ENCODE results near the gene LMF1.

DNA sequence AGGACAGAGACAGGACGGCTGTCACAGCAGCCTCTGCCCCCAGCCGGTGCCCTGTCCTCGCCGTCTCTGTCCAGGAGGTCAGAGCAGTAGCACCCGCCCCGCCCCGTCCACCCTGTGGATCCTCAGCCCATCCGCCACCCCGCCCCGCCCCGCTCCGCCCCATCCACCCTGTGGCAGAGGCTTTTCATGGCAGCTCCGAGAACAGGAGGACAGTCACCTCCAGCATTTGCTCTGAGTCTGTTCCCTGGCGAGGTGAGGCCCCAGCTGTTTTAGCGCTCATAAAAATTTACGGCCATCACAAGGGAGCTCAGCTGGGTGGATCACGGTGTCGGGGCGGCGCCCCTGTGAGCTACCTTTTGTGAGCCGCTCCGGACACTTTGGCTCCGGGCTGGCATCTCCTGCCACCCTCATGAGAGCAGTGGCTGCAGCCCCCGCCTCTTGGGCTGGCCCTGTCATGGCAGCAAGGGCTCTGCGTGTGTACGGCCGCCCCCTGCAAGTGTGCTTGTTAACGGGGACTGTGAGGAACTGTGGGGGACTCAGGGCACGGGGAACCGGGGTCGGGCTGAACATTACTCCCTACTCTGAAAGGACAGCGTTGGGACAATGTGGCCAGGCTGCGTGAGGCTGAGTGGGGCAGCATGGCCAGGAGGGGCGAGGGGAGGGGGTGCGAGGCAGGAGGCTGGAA, 138.0 kb downstream of the LMF1 start:
- TF ChIP-seq, protein P1, sequence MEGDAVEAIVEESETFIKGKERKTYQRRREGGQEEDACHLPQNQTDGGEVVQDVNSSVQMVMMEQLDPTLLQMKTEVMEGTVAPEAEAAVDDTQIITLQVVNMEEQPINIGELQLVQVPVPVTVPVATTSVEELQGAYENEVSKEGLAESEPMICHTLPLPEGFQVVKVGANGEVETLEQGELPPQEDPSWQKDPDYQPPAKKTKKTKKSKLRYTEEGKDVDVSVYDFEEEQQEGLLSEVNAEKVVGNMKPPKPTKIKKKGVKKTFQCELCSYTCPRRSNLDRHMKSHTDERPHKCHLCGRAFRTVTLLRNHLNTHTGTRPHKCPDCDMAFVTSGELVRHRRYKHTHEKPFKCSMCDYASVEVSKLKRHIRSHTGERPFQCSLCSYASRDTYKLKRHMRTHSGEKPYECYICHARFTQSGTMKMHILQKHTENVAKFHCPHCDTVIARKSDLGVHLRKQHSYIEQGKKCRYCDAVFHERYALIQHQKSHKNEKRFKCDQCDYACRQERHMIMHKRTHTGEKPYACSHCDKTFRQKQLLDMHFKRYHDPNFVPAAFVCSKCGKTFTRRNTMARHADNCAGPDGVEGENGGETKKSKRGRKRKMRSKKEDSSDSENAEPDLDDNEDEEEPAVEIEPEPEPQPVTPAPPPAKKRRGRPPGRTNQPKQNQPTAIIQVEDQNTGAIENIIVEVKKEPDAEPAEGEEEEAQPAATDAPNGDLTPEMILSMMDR (IDR thresholded peaks at IDR 0.05), result no peak
- TF ChIP-seq EZH2 (IDR thresholded peaks at IDR 0.05; ENCODE audit: borderline replicate concordance, insufficient read depth, low read depth, low read length, poor library complexity, severe bottlenecking), result no peak

All from B cell (primary cell).